NCI-H187 (cell line): ENCODE data around the gene OR4D1.
"Not testable (repeated sequence)": the region's sequence is repeated elsewhere in the genome, so short reads cannot be mapped to it uniquely, and the experiment has no call there.

ENCODE experiments used
- DNase-seq, 2 experiments: peaks; one replicate each; lab custom pipeline; 2025; lab: John Stamatoyannopoulos, UW

OR4D1 gene

DNA sequence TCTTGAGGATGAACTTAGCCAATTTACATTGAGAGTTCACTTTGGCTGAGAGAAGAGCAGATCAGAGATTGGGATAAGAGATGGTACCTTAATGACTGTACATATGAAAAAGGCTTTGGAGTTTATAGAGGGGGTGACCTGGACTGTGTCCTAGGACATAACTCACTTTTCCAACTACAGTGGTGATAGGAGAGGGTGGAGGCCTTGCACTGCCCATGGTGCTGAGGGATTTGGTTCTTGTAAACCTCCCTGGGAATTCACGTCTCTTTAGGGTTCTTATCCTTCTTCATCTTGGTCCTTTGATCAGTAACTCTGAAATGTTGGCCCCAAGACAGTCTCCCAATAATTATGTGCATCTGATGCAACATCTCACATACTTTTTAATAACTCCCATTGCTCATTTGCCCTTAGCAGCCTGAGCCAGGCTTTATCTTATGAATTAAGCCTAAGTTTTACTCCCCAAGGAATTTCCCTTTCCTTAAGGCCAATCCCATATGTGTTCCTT, at the start of gene OR4D1:
TSS of gene OR4D1 (plus strand) at position 455 of the 505 bp plus-strand sequence. CDS start 6,770 bp downstream, outside the sequence.
- DNase-seq: no peak

GRCh38 chr17:58100506-58100905, 47.7 kb upstream of the OR4D1 start:
- no peak for DNase-seq

- not testable (repeated sequence) for DNase-seq
Measured at GRCh38 chr17:58101898-58102297, 46.3 kb upstream of the OR4D1 start.

DNA sequence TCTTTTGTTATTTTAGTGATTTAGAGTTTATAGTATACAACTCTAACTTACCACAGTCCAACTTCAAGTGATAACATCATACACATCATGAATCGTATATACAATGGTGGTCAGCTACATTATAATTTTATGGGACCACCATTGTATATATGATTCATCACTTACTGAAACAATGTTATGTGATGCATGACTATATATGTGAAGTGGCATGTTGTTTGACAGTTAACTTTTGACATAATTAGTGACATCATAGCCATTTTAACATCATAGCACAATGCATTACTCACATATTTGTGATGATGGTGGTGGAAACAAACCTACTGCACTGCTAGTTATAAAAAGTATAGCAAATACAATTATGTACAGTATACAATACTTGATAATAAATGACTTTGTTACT, 43.1 kb upstream of the OR4D1 start:
- no peak for DNase-seq

DNA sequence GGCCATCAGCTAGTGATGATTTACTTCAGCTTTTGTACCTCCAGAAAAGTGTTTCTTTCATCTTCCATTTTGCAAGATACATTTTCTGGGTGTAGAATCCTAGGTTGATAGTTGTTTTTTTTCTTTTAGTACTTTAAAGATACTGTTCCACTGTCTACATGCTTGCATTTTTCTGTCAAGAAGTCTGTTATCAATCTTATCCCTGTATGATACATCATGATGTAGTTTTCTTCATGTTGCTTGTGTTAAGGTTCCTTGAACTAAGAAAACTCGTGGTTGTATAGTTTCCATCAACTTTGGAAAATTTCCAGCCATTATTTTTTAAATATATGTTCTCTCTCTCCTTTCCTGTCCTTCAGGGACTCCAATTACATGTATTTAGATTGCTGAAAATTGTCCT, 40.9 kb upstream of the OR4D1 start:
- no peak for DNase-seq

DNA sequence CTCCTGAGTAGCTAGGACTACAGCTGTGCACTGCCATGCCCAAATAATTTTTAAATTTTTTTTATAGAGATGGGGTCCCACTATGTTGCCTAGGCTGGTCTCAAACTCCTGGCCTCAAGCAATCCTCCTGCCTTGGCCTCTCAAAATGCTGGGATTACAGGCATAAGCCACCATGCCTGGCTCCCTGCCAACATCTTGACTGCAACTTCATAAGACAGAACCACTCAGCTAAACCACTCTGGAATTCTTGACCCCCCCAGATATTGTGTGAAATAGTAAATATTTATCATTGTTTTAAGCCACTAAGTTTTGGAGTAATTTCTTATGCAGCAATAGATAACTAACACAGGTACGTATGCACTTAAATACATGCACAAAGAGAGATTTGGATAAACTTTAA, 39.0 kb upstream of the OR4D1 start:
- no peak for DNase-seq

DNA sequence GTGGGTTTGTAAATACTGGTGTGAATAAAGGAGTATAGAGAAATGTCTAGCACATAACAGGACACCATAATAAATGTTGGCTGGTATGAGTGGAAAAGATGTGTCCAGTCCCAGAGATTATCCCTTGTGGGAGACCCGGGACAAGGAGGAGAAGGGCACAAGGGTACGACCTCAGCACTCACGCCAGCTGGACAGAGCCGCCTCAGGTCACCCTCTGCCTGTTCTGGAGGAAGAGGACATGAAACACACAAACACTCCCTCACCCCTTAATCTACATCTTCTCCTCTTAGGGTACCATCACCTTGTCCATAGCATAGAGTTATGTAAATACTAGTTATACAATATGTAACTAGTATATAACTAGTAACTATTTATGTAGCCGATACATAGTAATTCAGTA, 38.2 kb upstream of the OR4D1 start:
- DNase-seq: no peak

DNA sequence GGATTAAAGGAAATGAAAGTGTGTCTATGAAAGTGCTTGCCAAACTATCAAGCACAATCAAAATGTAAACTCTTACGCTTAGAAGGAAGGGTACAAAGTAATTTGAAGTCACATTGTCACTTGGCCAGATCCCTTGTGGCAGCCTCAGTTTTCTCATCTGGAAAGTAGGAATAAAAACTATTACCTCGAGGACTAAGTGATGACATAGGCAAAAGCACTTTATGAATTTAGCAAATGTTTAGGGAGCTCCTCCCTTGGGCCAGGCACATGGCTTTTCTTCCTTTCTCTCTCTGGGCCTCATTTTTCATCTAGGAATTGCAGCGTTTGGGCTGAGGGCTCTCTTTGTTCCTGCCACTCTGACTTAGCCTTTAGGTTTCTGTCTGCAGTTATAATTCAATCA, 36.5 kb upstream of the OR4D1 start:
- no peak for DNase-seq

GRCh38 chr17:58112970-58113631, 35.1 kb upstream of the OR4D1 start:
- peak; percentile 36 to 88 for DNase-seq

DNA sequence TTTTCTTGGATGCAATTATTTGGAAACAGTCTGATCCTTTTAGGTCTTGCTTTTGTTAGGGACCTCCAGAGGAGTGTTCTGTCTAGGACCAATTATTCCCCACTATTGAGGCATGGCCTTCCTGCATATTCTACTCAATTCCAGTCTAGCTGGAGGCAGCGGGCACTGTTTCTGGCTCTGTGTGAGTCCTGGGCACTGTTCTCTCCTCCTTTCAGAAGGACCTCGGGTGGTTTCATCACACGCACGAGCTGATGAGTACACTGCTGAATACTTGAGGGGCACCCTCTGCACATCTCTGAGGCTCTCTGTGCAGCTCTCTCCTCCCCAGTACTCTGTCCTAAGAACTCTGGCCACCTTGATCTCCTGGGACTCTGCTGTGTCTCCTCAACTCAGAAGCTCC, 34.2 kb upstream of the OR4D1 start:
- no peak for DNase-seq

DNA sequence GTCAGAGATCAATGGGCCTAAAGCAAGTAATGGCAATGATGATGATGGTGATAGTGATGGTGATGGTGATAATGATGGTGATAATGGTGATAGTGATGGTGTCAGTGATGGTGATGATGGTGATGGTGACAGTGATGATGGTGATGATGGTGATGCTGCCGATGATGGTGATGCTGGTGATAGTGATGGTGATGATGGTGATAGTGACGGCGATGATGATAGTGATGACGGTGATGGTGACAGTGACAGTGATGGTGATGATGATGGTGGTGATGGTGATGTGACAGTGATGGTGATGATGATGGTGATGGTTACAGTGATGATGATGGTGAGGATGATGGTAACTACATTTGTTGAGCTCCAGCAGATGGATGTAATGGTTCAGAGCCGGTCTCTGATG, 30.8 kb upstream of the OR4D1 start:
- no peak for DNase-seq

- no peak for DNase-seq
Measured at GRCh38 chr17:58119491-58119890, 28.7 kb upstream of the OR4D1 start.

DNA sequence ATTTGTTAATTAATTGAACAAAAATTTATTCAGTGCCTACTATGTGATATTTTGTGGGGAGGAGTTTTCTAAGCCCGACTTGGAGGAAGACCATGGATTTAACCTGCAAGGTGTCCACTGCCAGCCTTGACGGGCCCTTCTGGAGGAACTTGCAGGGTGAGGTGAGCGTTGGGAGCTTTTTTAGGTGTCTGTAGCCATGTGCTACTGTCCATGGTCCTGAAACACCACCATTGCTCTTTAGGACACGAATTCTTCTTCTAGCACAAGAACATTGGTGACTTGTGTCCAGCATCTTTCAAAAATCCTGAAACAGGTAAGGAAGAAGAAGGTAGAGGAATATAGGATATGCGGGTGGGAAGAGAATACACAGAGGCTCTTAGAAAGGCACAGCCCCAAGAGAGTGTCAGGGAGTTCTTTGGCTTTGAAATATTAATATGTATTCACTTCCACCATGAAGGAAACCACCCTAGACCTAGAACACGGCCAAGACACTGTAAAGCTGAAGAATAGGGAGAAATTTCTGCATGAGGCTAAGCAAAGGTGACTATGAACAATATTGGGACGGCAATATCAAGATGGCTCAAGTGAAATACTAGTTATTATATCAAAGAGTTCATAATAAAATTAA, 27.9 kb upstream of the OR4D1 start:
- no peak for DNase-seq

DNA sequence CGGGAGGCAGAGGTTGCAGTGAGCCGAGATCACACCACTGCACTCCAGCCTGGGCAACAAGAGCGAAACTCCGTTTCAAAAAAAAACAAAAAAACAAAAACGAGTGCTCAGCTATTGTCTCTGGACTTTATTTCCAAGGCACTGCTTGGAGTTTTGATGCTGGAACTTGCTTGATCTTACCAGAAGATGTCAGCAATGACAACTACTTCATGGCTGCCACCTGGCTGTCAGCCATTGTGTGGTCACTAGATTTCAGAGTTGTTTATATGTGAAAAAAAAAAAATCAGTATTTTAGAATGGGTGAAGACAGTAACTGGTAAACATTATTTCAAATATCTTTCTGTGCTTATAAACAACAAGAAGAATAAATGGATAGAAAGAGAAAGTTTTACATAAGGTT, 26.3 kb upstream of the OR4D1 start:
- DNase-seq: no peak

- no peak for DNase-seq
Measured at GRCh38 chr17:58127846-58128245, 20.3 kb upstream of the OR4D1 start.

GRCh38 chr17:58132697-58133096, 15.5 kb upstream of the OR4D1 start:
- DNase-seq: not testable (repeated sequence)

GRCh38 chr17:58136669-58137279, 11.4 kb upstream of the OR4D1 start:
- DNase-seq: no peak

- no peak for DNase-seq
Measured at GRCh38 chr17:58141505-58141904, 6.7 kb upstream of the OR4D1 start.

DNA sequence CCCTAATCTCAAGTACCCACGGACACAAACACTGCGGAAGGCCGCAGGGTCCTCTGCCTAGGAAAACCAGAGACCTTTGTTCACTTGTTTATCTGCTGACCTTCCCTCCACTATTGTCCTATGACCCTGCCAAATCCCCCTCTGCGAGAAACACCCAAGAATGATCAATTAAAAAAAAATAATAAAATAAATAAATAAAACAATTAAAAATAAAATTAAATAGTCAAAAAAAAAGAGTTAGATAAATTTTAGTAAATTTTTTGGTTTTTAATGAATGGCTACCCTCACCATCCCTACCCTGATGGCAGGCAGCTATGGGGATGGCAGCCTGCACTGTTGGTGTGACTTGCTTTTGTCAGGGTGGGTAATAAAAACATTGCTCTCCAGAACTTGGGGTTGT, 4.8 kb upstream of the OR4D1 start:
- DNase-seq: not testable (repeated sequence)

DNA sequence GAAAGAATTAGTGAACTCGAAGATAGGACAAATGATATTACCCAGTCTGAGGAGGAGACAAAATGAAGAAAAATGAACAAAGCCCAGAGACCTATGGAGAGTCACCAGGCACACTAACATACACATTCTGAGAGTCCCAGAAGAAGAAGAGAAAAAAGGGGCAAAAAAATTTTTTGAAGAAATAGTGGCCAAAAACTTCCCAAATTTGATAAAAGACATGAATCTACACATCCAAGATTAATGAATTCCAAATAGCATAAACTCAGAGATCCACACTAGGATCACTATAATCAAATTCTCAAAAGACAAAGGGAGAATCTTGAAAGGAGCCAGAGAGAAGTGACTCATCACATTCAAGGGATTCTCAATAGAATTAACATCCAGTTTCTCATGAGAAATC, 3.4 kb upstream of the OR4D1 start:
- no peak for DNase-seq

GRCh38 chr17:58148609-58149008, 425 bp downstream of the OR4D1 start:
- no peak for DNase-seq

DNA sequence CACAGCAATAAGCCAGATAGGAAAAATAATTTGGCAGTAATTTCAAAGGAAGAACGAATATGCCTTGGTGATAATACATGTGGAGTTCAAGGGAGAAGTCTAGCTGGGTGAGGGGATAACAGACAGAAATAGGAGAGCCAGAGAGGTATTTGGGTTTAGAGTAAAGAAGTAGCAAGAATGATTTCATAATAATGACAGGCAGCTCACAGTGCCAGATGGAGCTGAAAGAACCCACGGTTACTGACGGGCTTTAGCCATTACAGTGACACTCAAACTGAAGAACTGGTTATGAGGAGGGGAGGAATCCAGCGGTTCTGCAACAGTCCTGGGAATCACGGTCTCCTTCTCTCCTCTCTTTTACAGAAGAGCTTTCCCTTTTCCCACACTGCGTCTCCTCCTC, 2.2 kb downstream of the OR4D1 start:
- no peak for DNase-seq

DNA sequence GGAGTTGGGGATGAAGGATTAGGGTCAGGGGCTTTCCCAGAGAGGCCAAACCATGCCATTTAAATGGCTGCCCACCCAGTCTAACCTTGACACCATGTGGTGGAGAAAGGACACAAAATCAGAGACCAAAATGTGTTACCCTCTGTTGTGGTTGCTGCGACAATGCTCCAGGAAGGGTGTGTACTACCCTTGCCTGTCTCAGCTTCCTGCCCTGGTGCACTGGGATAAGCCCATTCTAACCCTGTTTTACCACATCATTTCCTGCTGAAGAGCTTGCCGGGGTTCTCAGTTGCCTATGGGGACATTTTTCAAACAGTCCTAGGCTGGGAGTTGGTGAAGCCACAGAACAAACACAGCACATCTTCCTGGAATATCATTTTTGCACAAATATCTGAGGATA, 4.9 kb downstream of the OR4D1 start:
- DNase-seq: no peak
